Ovary (tissue), 9 donors: ENCODE data around the gene HPSE2. TPM values are rescaled to one million over a fixed set of nuclear protein-coding genes. Genes with fewer than 3 reads are reported as not detected.

Experiments used
- DNase-seq, 5 donors: peaks; one replicate each; pipeline ENCODE4 v3.0.0-alpha.2; 2019 to 2020
- H3K27ac ChIP-seq, 2 donors: fragments of 200-600 bp; one replicate each; pipeline versions ENCODE4 v1.5.1 to v1.8.0; 2019 to 2022
- H3K27me3 ChIP-seq: fragments of 200-600 bp; one replicate; pipeline ENCODE4 v1.8.0; 2022
- H3K36me3 ChIP-seq: fragments of 200-600 bp; sonication (generic); one replicate; pipeline ENCODE4 v1.5.1; 2019
- H3K4me1 ChIP-seq: one replicate; pipeline ENCODE4 v1.8.1; 2013; ENCODE audit warnings: mild to moderate bottlenecking, moderate library complexity; ENCODE audit not compliant: insufficient read depth
- H3K4me3 ChIP-seq: fragments of 200-600 bp; sonication (generic); one replicate; pipeline ENCODE4 v1.5.1; 2017
- H3K9me3 ChIP-seq, 2 donors: fragments of 200-600 bp in 1 of 2; sonication (generic) in 1 of 2; one replicate each; pipeline versions ENCODE4 v1.5.1 to v1.8.1; 2013 to 2019; ENCODE audit warnings: mild to moderate bottlenecking in 1 of 2, moderate library complexity in 1 of 2
- CTCF ChIP-seq, 3 donors: fragments of 450-650 bp in 2 of 3; fragments of 200-600 bp in 1 of 3; IDR thresholded peaks; one replicate each; pipeline versions ENCODE4 v1.5.1 to v1.8.0; 2016 to 2022; ENCODE audit warnings: antibody characterized with exemption in 3 of 3, mild to moderate bottlenecking in 1 of 3
- EP300 ChIP-seq: sonication (generic); formaldehyde crosslinking; IDR thresholded peaks from one replicate; pipeline ENCODE4 v1.6.1; 2017; ENCODE audit warnings: antibody characterized with exemption
- POLR2A ChIP-seq: fragments of 450-650 bp; IDR thresholded peaks from one replicate; pipeline ENCODE4 v1.6.1; 2017; ENCODE audit warnings: antibody characterized with exemption, mild to moderate bottlenecking, moderate library complexity
- WGBS, 3 donors: extraction: QIAGEN DNeasy Blood & Tissue Kit in 1 of 3; methylation state at CpG; one replicate each; pipeline versions ENCODE4 v1.1.5 to v1.1.7; 2013 to 2017; 5-methylcytosine and 5-hydroxymethylcytosine counted together
- intact Hi-C, 4 donors: fragments of 100-400 bp; cut with DNase I; formaldehyde crosslinking; loops; one replicate each; pipeline versions ENCODE4 v1.11.0 to v1.15.1; 2022 to 2023
- polyA plus RNA-seq, 2 donors: library from polyadenylated mRNA; stranded (reverse); fragments of 200-250 nt in 1 of 2; fragments of 350-450 nt in 1 of 2; fragmentation: Illumina TruSeq in 1 of 2; extraction: RNeasy Lipid Tissue Mini Kit (QIAGEN cat#74804) in 1 of 2; gene quantifications; one replicate each; pipeline ENCODE4 v1.2.3, GENCODE V29; 2013 to 2014
- total RNA-seq, 7 donors: library from RNA; depleted of rRNA in 2 of 7; stranded (reverse); fragments of >200 nt in 2 of 7; fragmentation: NEBNext Ultra II Directional in 3 of 7; extraction: Animal tissue kit (Norgen Biotek cat#: 25700) in 3 of 7; gene quantifications; one replicate each; pipeline versions ENCODE4 v1.1.0 to v1.2.4, GENCODE V29; 2016 to 2023
- donor health status: DM: no; HTN: no; CAD: no; lungs with moderate emphysema.
- donor health status: DM: no; HTN: no; CAD: no.
- donor health status: Bipolar disorder and iron deficiency.
- donor health status: DM: yes; HTN: yes; CAD: no.
- donor health status: DM: no; HTN: no; CAD: no.
- donor health status: DM: yes; HTN: yes; CAD: no.

The HPSE2 gene
- total and polyA plus RNA-seq, 9 donors: 0.07 to 1.2 (median 0.12) TPM; not detected in 4

GRCh38 chr10:98418665-98419468 lies 816.8 kb downstream of the HPSE2 start:
- no peaks in the 10 kb centered on the region for H3K36me3 ChIP-seq
- H3K4me3 ChIP-seq: no peak overlapping the region
- intact Hi-C loops: no loop called here
- no peak for TF ChIP-seq POLR2A
- no peak for TF ChIP-seq EP300
- TF ChIP-seq CTCF (IDR thresholded peaks at IDR 0.05): no peak
- H3K4me1 ChIP-seq: peaks cover 7% of the 10 kb centered on the region
- H3K27ac ChIP-seq: no peak overlapping the region
- no peak for DNase-seq
- WGBS, 3 donors: 88 to 95% (median 88%) methylated on average over 17 to 18 of the region's 18 CpGs
- H3K9me3 ChIP-seq: no peaks in the 10 kb centered on the region
- no peaks in the 10 kb centered on the region for H3K27me3 ChIP-seq

GRCh38 chr10:98417973-98418664 lies 817.5 kb downstream of the HPSE2 start:
- no peak for DNase-seq
- Histone ChIP-seq H3K4me1 (peaks cover 7% of the 10 kb centered on the region), H3K9me3 (no peaks in the 10 kb centered on the region), H3K36me3 (no peaks in the 10 kb centered on the region), H3K27me3 (no peaks in the 10 kb centered on the region), H3K4me3 (no peak overlapping the region), H3K27ac (no peak overlapping the region)
- intact Hi-C loops: no loop called here
- TF ChIP-seq EP300: no peak
- no peak for TF ChIP-seq POLR2A
- no peak for TF ChIP-seq CTCF (IDR thresholded peaks at IDR 0.05)
- 89% methylated on average over 20 to 21 of the region's 21 CpGs for WGBS, 3 donors

GRCh38 chr10:98417481-98417959 lies 818.1 kb downstream of the HPSE2 start:
- H3K27ac ChIP-seq: no peak overlapping the region
- TF ChIP-seq POLR2A (no peak), CTCF (IDR thresholded peaks at IDR 0.05) (no peak), EP300 (no peak)
- peaks cover 7% of the 10 kb centered on the region for H3K4me1 ChIP-seq
- H3K36me3 ChIP-seq: no peaks in the 10 kb centered on the region
- WGBS, 3 donors: 87 to 92% (median 89%) methylated on average over 16 to 19 of the region's 19 CpGs
- no peak for DNase-seq
- H3K9me3 ChIP-seq: no peaks in the 10 kb centered on the region
- H3K27me3 ChIP-seq: no peaks in the 10 kb centered on the region
- intact Hi-C loops: no loop called here
- no peak overlapping the region for H3K4me3 ChIP-seq

DNA sequence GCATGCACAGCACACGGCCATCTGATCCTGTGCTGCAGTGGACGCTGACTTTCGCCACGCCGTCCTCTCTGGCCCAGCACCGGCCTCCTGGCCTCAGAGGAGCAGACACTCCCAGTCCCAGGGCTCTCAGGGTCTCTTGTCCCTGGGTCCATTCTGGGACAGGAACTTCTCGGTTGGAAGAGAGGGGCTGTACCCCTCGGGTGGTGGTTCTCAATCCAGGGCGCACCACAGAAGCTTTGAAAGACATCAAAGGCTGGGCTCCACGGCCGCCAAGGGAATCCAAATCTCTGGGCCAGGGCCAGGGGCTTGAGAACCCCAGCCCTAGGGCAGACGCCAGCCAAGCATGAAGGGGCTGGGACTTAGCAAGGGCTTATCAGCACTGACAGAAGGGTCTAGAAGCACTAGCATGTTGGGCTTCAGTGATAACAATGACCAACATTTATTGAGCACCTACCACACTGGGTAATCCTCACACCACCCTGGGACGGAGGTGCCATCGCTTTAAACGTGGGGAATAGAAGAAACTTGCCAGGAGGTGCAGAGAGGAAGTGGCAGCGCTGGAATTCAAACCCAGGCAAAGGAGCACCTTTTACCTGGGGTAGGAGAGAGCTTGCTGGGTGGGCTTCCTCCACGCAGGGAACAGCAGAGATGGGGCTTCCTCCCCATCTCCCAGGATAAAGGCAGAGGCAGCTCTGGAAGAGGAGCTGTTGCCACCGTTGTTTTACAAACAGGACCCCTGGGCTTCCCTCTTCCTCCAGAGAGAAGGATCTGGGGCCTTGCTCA lies 818.9 kb downstream of the HPSE2 start:
- Histone ChIP-seq H3K4me3 (no peak overlapping the region), H3K4me1 (peaks cover 10% of the 10 kb centered on the region), H3K27ac (no peak overlapping the region), H3K36me3 (no peaks in the 10 kb centered on the region), H3K9me3 (no peaks in the 10 kb centered on the region), H3K27me3 (no peaks in the 10 kb centered on the region)
- peak in 1 of 5 donors; percentile 32 for DNase-seq
- intact Hi-C loops: no loop called here
- 92 to 93% (median 92%) methylated on average over 18 of the region's 18 CpGs for WGBS, 3 donors
- TF ChIP-seq CTCF (IDR thresholded peaks at IDR 0.05) (no peak), POLR2A (no peak), EP300 (no peak)
